Measurements from ENCODE around the gene CACNA1I.

CACNA1I gene

GRCh38 chr22:39724390-39724789 is 153.8 kb downstream of the CACNA1I start:
- no peak for TF ChIP-seq NFRKB (IDR thresholded peaks at IDR 0.05)
- TF ChIP-seq PKNOX1 (IDR thresholded peaks at IDR 0.05) = peak; percentile 93
- DNase-seq (ENCODE audit: extremely low spot score) = no peak
- ChIA-PET CTCF (no interaction called here), POLR2A (no interaction called here)

DNA sequence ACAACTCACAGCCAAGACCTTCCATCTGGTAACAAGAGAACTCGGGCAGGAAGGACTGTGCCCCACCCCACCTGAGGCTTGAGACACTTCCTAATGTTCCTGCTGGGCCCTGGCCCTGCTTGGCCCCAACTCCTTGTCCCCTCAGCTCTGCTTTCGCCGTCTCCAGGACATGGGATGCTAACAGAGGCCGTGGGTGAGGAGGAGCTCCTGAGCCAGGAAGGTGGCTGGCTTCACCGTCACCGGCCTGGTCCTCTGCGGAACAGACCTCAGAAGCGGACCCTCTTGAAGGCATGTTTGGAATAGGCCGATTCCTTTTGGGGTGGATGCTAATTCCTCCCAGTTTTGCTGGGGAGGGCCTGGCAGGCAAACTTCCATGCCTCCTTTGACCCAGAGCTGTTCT is 154.3 kb downstream of the CACNA1I start:
- TF ChIP-seq SUZ12 (IDR thresholded peaks at IDR 0.05) (no peak), BHLHE40 (IDR thresholded peaks at IDR 0.05; ENCODE audit: borderline replicate concordance) (no peak), ARNT (IDR thresholded peaks at IDR 0.05) (no peak), L3MBTL2 (conservative IDR thresholded peaks at IDR 0.05) (no peak), TARDBP (IDR thresholded peaks at IDR 0.05) (no peak), PKNOX1 (IDR thresholded peaks at IDR 0.05) (no peak), HDGF (IDR thresholded peaks at IDR 0.05; ENCODE audit: borderline replicate concordance) (no peak), CTBP1 (IDR thresholded peaks at IDR 0.05; ENCODE audit: borderline replicate concordance) (no peak), FOXM1 (IDR thresholded peaks at IDR 0.05; ENCODE audit: borderline replicate concordance) (no peak), LEF1 (IDR thresholded peaks at IDR 0.05; ENCODE audit: borderline replicate concordance) (no peak), FOXK2 (IDR thresholded peaks at IDR 0.05) (no peak), NFRKB (IDR thresholded peaks at IDR 0.05) (no peak), ELF4 (IDR thresholded peaks at IDR 0.05) (no peak), ZNF384 (IDR thresholded peaks at IDR 0.05) (no peak), SP1 (IDR thresholded peaks at IDR 0.05) (no peak), FOXA1 (IDR thresholded peaks at IDR 0.05) (no peak)
- ChIA-PET POLR2A (no interaction called here), CTCF (no interaction called here)
- DNase-seq (ENCODE audit: extremely low spot score) = no peak

DNA sequence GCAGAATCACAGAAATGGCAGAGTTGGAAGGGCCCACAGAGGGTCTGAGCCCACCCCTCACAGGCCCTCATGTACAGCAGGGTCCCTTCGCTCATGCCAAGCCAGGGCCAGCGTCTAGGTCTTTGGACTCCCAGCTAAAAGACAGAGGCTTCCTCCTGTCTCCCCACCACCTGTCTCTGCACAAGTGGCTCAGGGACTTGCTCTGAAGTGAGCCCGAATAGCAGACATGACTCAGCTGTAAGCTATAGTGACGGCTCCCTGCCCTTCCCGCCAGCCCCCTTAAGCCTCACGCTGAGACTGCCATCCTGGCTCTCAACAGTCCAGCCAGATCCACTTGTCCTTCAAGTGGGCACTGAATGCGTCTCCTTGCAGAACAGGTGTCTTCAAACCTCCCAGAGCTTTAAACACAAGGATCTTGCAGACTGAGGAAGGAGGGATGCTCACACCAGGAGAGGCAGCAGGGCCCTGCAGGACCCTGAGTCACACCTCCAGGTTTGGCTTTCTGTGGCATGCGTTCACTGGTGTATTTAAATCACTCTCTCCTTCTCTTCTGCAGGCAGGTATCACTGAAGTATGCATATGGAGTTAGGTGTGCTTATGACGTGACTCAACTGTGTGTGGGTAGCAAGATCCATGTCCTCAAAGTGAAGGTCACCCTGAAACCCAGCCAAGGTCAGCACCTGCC is 154.9 kb downstream of the CACNA1I start:
- no peak for DNase-seq (ENCODE audit: extremely low spot score)
- ChIA-PET CTCF (no interaction called here), POLR2A (no interaction called here)
- TF ChIP-seq HDGF (IDR thresholded peaks at IDR 0.05; ENCODE audit: borderline replicate concordance) = no peak
- TF ChIP-seq ARNT (IDR thresholded peaks at IDR 0.05) = no peak
- TF ChIP-seq FOXK2 (IDR thresholded peaks at IDR 0.05) = no peak
- TF ChIP-seq L3MBTL2 (conservative IDR thresholded peaks at IDR 0.05) = no peak
- no peak for TF ChIP-seq SP1 (IDR thresholded peaks at IDR 0.05)
- TF ChIP-seq TARDBP (IDR thresholded peaks at IDR 0.05) = no peak
- no peak for TF ChIP-seq PKNOX1 (IDR thresholded peaks at IDR 0.05)
- no peak for TF ChIP-seq SUZ12 (IDR thresholded peaks at IDR 0.05)
- no peak for TF ChIP-seq NFRKB (IDR thresholded peaks at IDR 0.05)
- no peak for TF ChIP-seq BHLHE40 (IDR thresholded peaks at IDR 0.05; ENCODE audit: borderline replicate concordance)
- no peak for TF ChIP-seq LEF1 (IDR thresholded peaks at IDR 0.05; ENCODE audit: borderline replicate concordance)

- no peak for TF ChIP-seq BHLHE40 (IDR thresholded peaks at IDR 0.05; ENCODE audit: borderline replicate concordance)
- no peak for DNase-seq (ENCODE audit: extremely low spot score)
- CTCF ChIA-PET = no interaction called here
- POLR2A ChIA-PET = no interaction called here
These were observed 157.0 kb downstream of the CACNA1I start for GRCh38 chr22:39727541-39727940.

- ChIA-PET CTCF (no interaction called here), POLR2A (no interaction called here)
- no peak for TF ChIP-seq PKNOX1 (IDR thresholded peaks at IDR 0.05)
- no peak for TF ChIP-seq FOXK2 (IDR thresholded peaks at IDR 0.05)
- TF ChIP-seq ELF4 (IDR thresholded peaks at IDR 0.05) = no peak
- no peak for TF ChIP-seq NFRKB (IDR thresholded peaks at IDR 0.05)
- no peak for TF ChIP-seq SP1 (IDR thresholded peaks at IDR 0.05)
- TF ChIP-seq CTBP1 (IDR thresholded peaks at IDR 0.05; ENCODE audit: borderline replicate concordance) = no peak
- TF ChIP-seq L3MBTL2 (conservative IDR thresholded peaks at IDR 0.05) = no peak
- no peak for TF ChIP-seq LEF1 (IDR thresholded peaks at IDR 0.05; ENCODE audit: borderline replicate concordance)
- no peak for TF ChIP-seq HDGF (IDR thresholded peaks at IDR 0.05; ENCODE audit: borderline replicate concordance)
- TF ChIP-seq FOXM1 (IDR thresholded peaks at IDR 0.05; ENCODE audit: borderline replicate concordance) = no peak
- TF ChIP-seq ZNF384 (IDR thresholded peaks at IDR 0.05) = no peak
- no peak for TF ChIP-seq SUZ12 (IDR thresholded peaks at IDR 0.05)
- TF ChIP-seq BHLHE40 (IDR thresholded peaks at IDR 0.05; ENCODE audit: borderline replicate concordance) = no peak
- DNase-seq (ENCODE audit: extremely low spot score) = no peak
These were observed 157.8 kb downstream of the CACNA1I start for GRCh38 chr22:39728236-39728860.
